GM12878 (cell line): Measurements from ENCODE around the gene ANO9. TPM values are rescaled to one million over a fixed set of nuclear protein-coding genes. Genes with fewer than 3 reads are reported as not detected.
"Not testable (repeated sequence)": the region's sequence is repeated elsewhere in the genome, so short reads cannot be mapped to it uniquely, and the experiment has no call there.

Source experiments
- ATAC-seq: fragments of 200-7000 bp; cut with Tn5 transposase; 3 replicates; pipeline ENCODE4 v1.9.1; 2020; ENCODE audit warnings: mild to moderate bottlenecking, moderate library complexity
- BruUV-seq: library from RNA; stranded (reverse); fragments of 400-500 nt; replicated peaks from 2 replicates; lab custom pipeline; 2021; lab: Mats Ljungman, UMichigan
- CTCF ChIA-PET: fragments of 300-600 bp; sonication (Branson Sonifier 250); formaldehyde crosslinking; extraction: SDS; loops from one replicate; lab custom pipeline; 2021; ENCODE audit warnings: inconsistent platforms; lab: Yijun Ruan, JAX
- POLR2A ChIA-PET: fragments of 350-600 bp; formaldehyde crosslinking; extraction: SDS; loops from one replicate; lab custom pipeline; 2021; ENCODE audit warnings: inconsistent platforms; lab: Charles Lee
- RAD21 ChIA-PET: fragments of 300-600 bp; sonication (Branson Sonifier 250); formaldehyde crosslinking; loops from one replicate; lab custom pipeline; 2023; ENCODE audit warnings: antibody characterized with exemption; ENCODE audit not compliant: unreplicated experiment; lab: Charles Lee
- SMC1A ChIA-PET: fragments of 300-600 bp; sonication (Branson Sonifier 250); formaldehyde crosslinking; loops from one replicate; lab custom pipeline; 2023; ENCODE audit not compliant: unreplicated experiment, uncharacterized antibody; lab: Charles Lee
- DNase-seq: peaks from one replicate; pipeline ENCODE4 v3.0.0-alpha.2; 2011; ENCODE audit warnings: low read depth, low spot score
- FAIRE-seq: peaks from 3 replicates; lab custom pipeline; 2011; peaks lifted over from hg19 to GRCh38; lab: Jason Lieb, UNC
- H2AFZ ChIP-seq: 2 replicates; pipeline ENCODE4 v1.6.0; 2011; ENCODE audit warnings: low read depth, low read length, control low read depth; ENCODE audit not compliant: control insufficient read depth
- H3K27ac ChIP-seq: 2 replicates; pipeline ENCODE4 v1.5.1; 2011; ENCODE audit warnings: control low read depth; ENCODE audit not compliant: control insufficient read depth, insufficient read depth
- H3K27me3 ChIP-seq, 2 experiments: replicated peaks in 1 of 2; 2 replicates each; pipeline versions ENCODE4 v1.6.0 to v1.6.1; 2011; ENCODE audit warnings: low read length in 1 of 2; ENCODE audit not compliant: control insufficient read depth in 2 of 2, insufficient read depth in 2 of 2
- H3K36me3 ChIP-seq, 2 experiments: 2 replicates each; pipeline ENCODE4 v1.5.1; 2011; ENCODE audit warnings: low read length in 1 of 2; ENCODE audit not compliant: control insufficient read depth in 2 of 2, insufficient read depth in 2 of 2
- H3K4me1 ChIP-seq: 2 replicates; pipeline ENCODE4 v1.6.1; 2011; ENCODE audit warnings: mild to moderate bottlenecking, low read length, moderate library complexity, mixed read lengths; ENCODE audit not compliant: control insufficient read depth, insufficient read depth
- H3K4me2 ChIP-seq: 2 replicates; pipeline ENCODE4 v1.6.0; 2011; ENCODE audit warnings: control low read depth; ENCODE audit not compliant: control insufficient read depth, insufficient read depth
- H3K4me3 ChIP-seq: fragments of 200-600 bp; sonication (generic); 2 replicates; pipeline ENCODE4 v1.5.1; 2016
- H3K79me2 ChIP-seq: 2 replicates; pipeline ENCODE4 v1.6.0; 2011; ENCODE audit warnings: low read length; ENCODE audit not compliant: control insufficient read depth, insufficient read depth
- H3K9ac ChIP-seq: 2 replicates; pipeline ENCODE4 v1.8.0; 2011; ENCODE audit warnings: low read length, control low read depth, mixed read lengths; ENCODE audit not compliant: control insufficient read depth, insufficient read depth
- H3K9me3 ChIP-seq: replicated peaks from 3 replicates; pipeline ENCODE4 v1.5.1; 2011; ENCODE audit warnings: mild to moderate bottlenecking, low read length; ENCODE audit not compliant: control insufficient read depth, insufficient read depth
- H4K20me1 ChIP-seq: 2 replicates; pipeline ENCODE4 v1.6.0; 2011; ENCODE audit not compliant: control insufficient read depth, insufficient read depth
- KDM1A ChIP-seq: fragments of 200-600 bp; sonication (generic); IDR thresholded peaks from 2 replicates; pipeline ENCODE4 v1.6.1; 2016; ENCODE audit warnings: borderline replicate concordance
- POLR2AphosphoS5 ChIP-seq: IDR thresholded peaks from 2 replicates; pipeline ENCODE4 v1.6.1; 2011; ENCODE audit warnings: mild to moderate bottlenecking, low read length, inconsistent platforms
- SMARCA5 ChIP-seq: fragments of 450-650 bp; IDR thresholded peaks from 2 replicates; pipeline ENCODE4 v1.6.1; 2017; ENCODE audit warnings: mild to moderate bottlenecking
- SUPT20H ChIP-seq: IDR thresholded peaks from 2 replicates; pipeline ENCODE4 v1.6.1; 2011; ENCODE audit warnings: low read depth, mild to moderate bottlenecking, low read length, moderate library complexity, borderline replicate concordance; ENCODE audit not compliant: control insufficient read depth
- ZNF217 ChIP-seq: fragments of 450-650 bp; IDR thresholded peaks from 2 replicates; pipeline ENCODE4 v1.6.1; 2017; ENCODE audit warnings: antibody characterized with exemption, mild to moderate bottlenecking
- WGBS: methylation state at CpG from one replicate; pipeline ENCODE4 v1.1.6; 2016; ENCODE audit warnings: low lambda C conversion rate; ENCODE audit not compliant: insufficient replicate concordance, insufficient coverage; ENCODE audit errors: missing lambda C conversion rate; 5-methylcytosine and 5-hydroxymethylcytosine counted together
- in situ Hi-C: fragments of 300-500 bp; cut with MboI; formaldehyde crosslinking; loops from 9 replicates; pipeline ENCODE4 v1.14.3; 2018; ENCODE audit warnings: mixed read lengths
- intact Hi-C: fragments of 100-400 bp; cut with micrococcal nuclease; formaldehyde crosslinking; loops from one replicate; pipeline ENCODE4 v1.14.2; 2022; ENCODE audit not compliant: unreplicated experiment
- polyA plus RNA-seq, 11 experiments: library from polyadenylated mRNA; depleted of rRNA in 4 of 11; unstranded in 6 of 11; stranded (reverse) in 5 of 11; fragments of >200 nt; fragmentation: Nextera tagmentation in 4 of 11; fragmentation: Illumina TruSeq in 1 of 11; extraction: Ambion mirVana in 4 of 11; extraction: Trizol in 1 of 11; gene quantifications; 1 replicate in 1 of 11; 2 replicates in 10 of 11; pipeline versions ENCODE4 v1.2.1 to v1.2.3, GENCODE V29; 2011 to 2016; ENCODE audit warnings: inconsistent platforms in 2 of 11, missing spikeins in 2 of 11, low read depth in 1 of 11
- total RNA-seq, 4 experiments: library from RNA; depleted of rRNA in 3 of 4; stranded (reverse); fragments of >200 nt in 3 of 4; fragmentation: Illumina TruSeq in 1 of 4; extraction: Trizol in 1 of 4; gene quantifications; 2 replicates each; pipeline versions ENCODE4 v1.2.1 to v1.2.3, GENCODE V29; 2013 to 2021

Gene ANO9
- total and polyA plus RNA-seq, 10 of the 15 experiments (the other 5 are each of a cell fraction or from before 2014, with no cell fraction given): 0.21 to 42.3 (median 12.0) TPM

GRCh38 chr11:469026-469683 is 27.3 kb upstream of the ANO9 start:
- H3K27me3 ChIP-seq, H3K79me2 ChIP-seq, H3K36me3 ChIP-seq, H4K20me1 ChIP-seq, RAD21 ChIA-PET, in situ Hi-C loops, ATAC-seq, H3K4me1 ChIP-seq, H3K9me3 ChIP-seq, H3K4me3 ChIP-seq, CTCF ChIA-PET, SMC1A ChIA-PET, intact Hi-C loops, FAIRE-seq, H3K4me2 ChIP-seq, H3K27ac ChIP-seq, POLR2A ChIA-PET, H3K9ac ChIP-seq, H2AFZ ChIP-seq, DNase-seq, BruUV-seq: not testable (repeated sequence)
- 93% methylated on average over 10 of the region's 19 CpGs for WGBS

- no peak overlapping the region for H3K9ac ChIP-seq
- no peaks in the 10 kb centered on the region for H3K9me3 ChIP-seq
- SMC1A ChIA-PET: no interaction called here
- BruUV-seq: no TSS peak
- no peaks in the 10 kb centered on the region for H3K79me2 ChIP-seq
- no peak for TF ChIP-seq POLR2AphosphoS5
- TF ChIP-seq SMARCA5: no peak
- no peak for TF ChIP-seq ZNF217
- no peak for TF ChIP-seq SUPT20H
- no peak for TF ChIP-seq KDM1A
- ATAC-seq (no peak), DNase-seq (no peak), FAIRE-seq (no peak)
- no peaks in the 10 kb centered on the region for H4K20me1 ChIP-seq
- no peak overlapping the region for H3K27ac ChIP-seq
- CTCF ChIA-PET: no interaction called here
- POLR2A ChIA-PET: no interaction called here
- intact Hi-C loops (no loop called here), in situ Hi-C loops (no loop called here)
- no peak overlapping the region for H3K4me2 ChIP-seq
- no peak overlapping the region for H3K4me3 ChIP-seq
- H3K4me1 ChIP-seq: no peaks in the 10 kb centered on the region
- no peaks in the 10 kb centered on the region for H3K36me3 ChIP-seq
- no peak overlapping the region for H2AFZ ChIP-seq
- no peaks in the 10 kb centered on the region for H3K27me3 ChIP-seq
- RAD21 ChIA-PET: no interaction called here
- 99% methylated on average over 6 of the region's 6 CpGs for WGBS
Observed at GRCh38 chr11:468493-468892, 26.7 kb upstream of the ANO9 start.
